HAP-1 (cell line): Measurements from ENCODE around the gene SCN9A.

ENCODE experiments used
- DNase-seq, 2 experiments: peaks; one replicate each; pipeline ENCODE4 v3.0.0-alpha.2; 2016 to 2020; ENCODE audit warnings: low spot score in 2 of 2
- H3K27me3 ChIP-seq: fragments of 250-450 bp; sonication (Bioruptor Pico); 2 replicates; pipeline ENCODE4 v1.5.1; 2020; ENCODE audit warnings: low read depth, mild to moderate bottlenecking, moderate library complexity
- H3K36me3 ChIP-seq: fragments of 250-450 bp; sonication (Bioruptor Pico); replicated peaks from 2 replicates; pipeline ENCODE4 v1.5.1; 2020; ENCODE audit warnings: mild to moderate bottlenecking
- H3K4me1 ChIP-seq: fragments of 250-450 bp; sonication (Bioruptor Pico); 2 replicates; pipeline ENCODE4 v1.5.1; 2020; ENCODE audit warnings: mild to moderate bottlenecking
- H3K4me3 ChIP-seq: fragments of 250-450 bp; sonication (Bioruptor Pico); 2 replicates; pipeline ENCODE4 v1.5.1; 2020; ENCODE audit warnings: mild to moderate bottlenecking, moderate library complexity
- H3K9me3 ChIP-seq: fragments of 250-450 bp; sonication (Bioruptor Pico); 2 replicates; pipeline ENCODE4 v1.5.1; 2020; ENCODE audit warnings: mild to moderate bottlenecking, moderate library complexity
- in situ Hi-C: fragments of 300-500 bp; cut with MboI; formaldehyde crosslinking; loops from 3 replicates; pipeline ENCODE4 v1.14.3; 2020; ENCODE audit warnings: low sequenced_read_pairs, inconsistent platforms, mixed read lengths

Gene SCN9A

GRCh38 chr2:166154685-166155338, 220.9 kb downstream of the SCN9A start:
- H3K4me1 ChIP-seq: no peaks in the 10 kb centered on the region
- DNase-seq: no peak
- in situ Hi-C loops: no loop called here
- H3K36me3 ChIP-seq: no peaks in the 10 kb centered on the region
- H3K4me3 ChIP-seq: no peak overlapping the region
- no peaks in the 10 kb centered on the region for H3K27me3 ChIP-seq
- no peaks in the 10 kb centered on the region for H3K9me3 ChIP-seq

- no peaks in the 10 kb centered on the region for H3K27me3 ChIP-seq
- no peak for DNase-seq
- no peaks in the 10 kb centered on the region for H3K36me3 ChIP-seq
- H3K9me3 ChIP-seq: no peaks in the 10 kb centered on the region
- no peaks in the 10 kb centered on the region; the same call in 1 of the 2 replicates for H3K4me1 ChIP-seq
- H3K4me3 ChIP-seq: no peak overlapping the region
- in situ Hi-C loops: no loop called here
These were observed 223.7 kb downstream of the SCN9A start for GRCh38 chr2:166152064-166152463.

GRCh38 chr2:166148500-166149400, 227.0 kb downstream of the SCN9A start:
- Histone ChIP-seq H3K4me1 (no peaks in the 10 kb centered on the region; the same call in 1 of the 2 replicates), H3K9me3 (no peaks in the 10 kb centered on the region), H3K27me3 (no peaks in the 10 kb centered on the region), H3K36me3 (no peaks in the 10 kb centered on the region), H3K4me3 (no peak overlapping the region)
- in situ Hi-C loops: no loop called here
- DNase-seq: no peak

GRCh38 chr2:166147883-166148282, 227.9 kb downstream of the SCN9A start:
- Histone ChIP-seq H3K9me3 (no peaks in the 10 kb centered on the region), H3K4me1 (no peaks in the 10 kb centered on the region; the same call in 1 of the 2 replicates), H3K27me3 (no peaks in the 10 kb centered on the region), H3K36me3 (no peaks in the 10 kb centered on the region), H3K4me3 (no peak overlapping the region)
- in situ Hi-C loops: no loop called here
- DNase-seq: no peak
